ENCODE results near the gene ZSCAN31. TPM values are rescaled to one million over a fixed set of nuclear protein-coding genes. Genes with fewer than 3 reads are reported as not detected.

Gene ZSCAN31
- total and polyA plus RNA-seq, 4 experiments from 2014 or later = 0.73 to 1.2 (median 0.91) TPM

DNA sequence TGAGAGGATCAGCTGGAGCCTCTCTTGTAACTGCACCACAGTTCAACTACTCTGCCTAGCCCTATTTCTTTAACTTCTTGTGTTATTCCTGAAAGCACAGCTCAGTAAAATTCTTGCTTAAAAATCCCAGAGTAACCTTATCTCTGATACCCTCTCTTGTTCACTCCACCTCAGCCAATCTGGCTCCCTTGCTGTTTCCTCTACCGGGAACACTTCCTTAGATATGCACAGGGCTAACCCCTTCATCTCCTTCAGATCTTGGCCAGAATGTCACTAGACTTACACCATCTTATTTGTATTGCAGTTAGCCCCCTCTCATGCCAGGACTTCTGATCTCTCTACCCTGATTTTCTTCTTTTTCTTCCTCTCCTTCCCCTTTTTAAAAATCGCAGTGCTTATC lies 11.2 kb upstream of the ZSCAN31 start:
- Histone ChIP-seq H3K36me3 (ENCODE audit: insufficient read depth, low read length) (no peaks in the 10 kb centered on the region), H3K4me3 (ENCODE audit: low read length in 2 of 2) (no peak overlapping the region), H3K27ac (ENCODE audit: low read depth, low read length) (no peak overlapping the region), H3K27me3 (ENCODE audit: insufficient read depth, low read length) (no peaks in the 10 kb centered on the region), H3K9me3 (ENCODE audit: control insufficient read depth in 1 of 2, low read length in 2 of 2) (no peaks in the 10 kb centered on the region), H3K4me1 (ENCODE audit: insufficient read depth, low read length) (peaks cover 20% of the 10 kb centered on the region)
- peaks cover 16 to 28% (median 23%) of the 10 kb centered on the region in 4 donors for H3K4me1 Mint-ChIP-seq
- no peak for DNase-seq
- peaks cover 0 to 3% of the 10 kb centered on the region in 2 donors for H3K36me3 Mint-ChIP-seq
- no peak overlapping the region for H3K4me3 Mint-ChIP-seq
- H3K27me3 Mint-ChIP-seq = peaks cover 16 to 26% of the 10 kb centered on the region in 2 donors
- ChIA-PET POLR2A (ENCODE audit: partially characterized antibody) (interaction anchor here (2.1 kb wide), 1 partner anchor 80 kb away, joined by 14 read pairs; the partner anchor contains the start of gene ZSCAN26), CTCF (ENCODE audit: partially characterized antibody) (interaction anchor here (1.6 to 1.7 kb wide), 2 partner anchors 11 to 12 kb away, joined by 5 to 7 read pairs; no protein-coding TSS in a partner anchor)
- H3K9me3 Mint-ChIP-seq = peaks cover 0 to 2% (median 0%) of the 10 kb centered on the region in 8 donors
- intact Hi-C loops (cut with micrococcal nuclease) = no loop called here
- no peak overlapping the region for H3K27ac Mint-ChIP-seq

- intact Hi-C loops (cut with micrococcal nuclease) = no loop called here
Observed at GRCh38 chr6:28345201-28345600, 9.3 kb upstream of the ZSCAN31 start.

DNA sequence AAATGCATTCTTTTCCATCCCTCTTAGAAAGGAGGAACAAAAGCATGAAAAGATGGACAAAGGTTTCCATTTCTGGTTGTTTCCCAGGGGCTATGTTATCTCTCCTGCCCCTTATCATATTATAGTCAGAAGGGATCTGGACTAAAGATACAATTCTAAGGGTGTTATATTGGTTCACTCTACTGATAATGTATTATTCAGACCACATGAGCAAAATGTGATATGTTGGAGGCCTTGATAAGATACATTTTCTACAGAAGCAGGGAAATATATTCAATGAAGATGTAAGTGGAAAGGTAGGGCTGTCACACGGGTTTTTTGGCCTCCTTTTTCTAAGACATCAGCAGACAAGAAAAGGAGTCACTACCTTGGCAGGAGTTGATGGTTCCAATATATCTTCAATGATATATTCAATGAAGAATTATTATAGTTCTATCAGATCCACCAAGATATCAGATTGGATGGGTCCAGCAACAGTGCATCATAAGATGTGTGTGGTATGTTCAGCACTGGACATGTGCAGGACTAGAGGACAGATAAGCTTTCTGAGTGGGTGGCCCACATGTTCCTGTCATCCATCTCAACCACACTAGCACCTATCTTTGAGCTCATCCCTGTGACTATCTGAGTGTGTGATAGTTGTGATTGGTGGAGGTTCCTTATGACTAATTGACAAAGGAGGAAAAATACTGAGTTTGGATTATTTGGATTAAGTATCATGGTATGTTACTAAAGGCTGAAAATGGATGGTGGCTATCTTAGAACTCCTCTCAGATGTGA lies 8.1 kb upstream of the ZSCAN31 start:
- Histone ChIP-seq H3K36me3 (ENCODE audit: insufficient read depth, low read length) (no peaks in the 10 kb centered on the region), H3K9me3 (ENCODE audit: control insufficient read depth in 1 of 2, low read length in 2 of 2) (no peaks in the 10 kb centered on the region), H3K27me3 (ENCODE audit: insufficient read depth, low read length) (no peaks in the 10 kb centered on the region), H3K27ac (ENCODE audit: low read depth, low read length) (no peak overlapping the region), H3K4me3 (ENCODE audit: low read length in 2 of 2) (no peak overlapping the region), H3K4me1 (ENCODE audit: insufficient read depth, low read length) (no peaks in the 10 kb centered on the region)
- intact Hi-C loops (cut with micrococcal nuclease) = no loop called here
- H3K36me3 Mint-ChIP-seq = no peaks in the 10 kb centered on the region
- CTCF ChIA-PET (ENCODE audit: partially characterized antibody) = no interaction called here
- POLR2A ChIA-PET (ENCODE audit: partially characterized antibody) = interaction anchor here (0.9 kb wide), 1 partner anchor 45 kb away, joined by 3 read pairs; no protein-coding TSS in a partner anchor
- H3K9me3 Mint-ChIP-seq = peaks cover 0 to 12% (median 7%) of the 10 kb centered on the region in 8 donors
- H3K4me3 Mint-ChIP-seq = no peak overlapping the region
- H3K27me3 Mint-ChIP-seq = peaks cover 16 to 28% of the 10 kb centered on the region in 2 donors
- H3K27ac Mint-ChIP-seq = no peak overlapping the region
- no peaks in the 10 kb centered on the region for H3K4me1 Mint-ChIP-seq
- DNase-seq = no peak

More at GRCh38 chr6:28345201-28345600, 9.3 kb upstream of the ZSCAN31 start:
- peaks cover 0 to 3% of the 10 kb centered on the region in 2 donors for H3K36me3 Mint-ChIP-seq
- H3K4me1 Mint-ChIP-seq = peaks cover 5 to 9% (median 8%) of the 10 kb centered on the region in 4 donors
- ChIA-PET POLR2A (ENCODE audit: partially characterized antibody) (interaction anchor here (0.7 to 0.9 kb wide), 2 partner anchors 44 to 1078 kb away, joined by 3 read pairs; no protein-coding TSS in a partner anchor), CTCF (ENCODE audit: partially characterized antibody) (no interaction called here)
- H3K27me3 ChIP-seq (ENCODE audit: insufficient read depth, low read length) = no peaks in the 10 kb centered on the region
- H3K4me3 Mint-ChIP-seq = no peak overlapping the region
- no peaks in the 10 kb centered on the region for H3K36me3 ChIP-seq (ENCODE audit: insufficient read depth, low read length)
- H3K27me3 Mint-ChIP-seq = peaks cover 16 to 28% of the 10 kb centered on the region in 2 donors
- peaks cover 0 to 9% (median 6%) of the 10 kb centered on the region in 8 donors for H3K9me3 Mint-ChIP-seq
- H3K9me3 ChIP-seq (ENCODE audit: control insufficient read depth in 1 of 2, low read length in 2 of 2) = no peaks in the 10 kb centered on the region
- no peak overlapping the region for H3K27ac Mint-ChIP-seq
- DNase-seq = no peak
- no peak overlapping the region for H3K27ac ChIP-seq (ENCODE audit: low read depth, low read length)
- H3K4me3 ChIP-seq (ENCODE audit: low read length in 2 of 2) = no peak overlapping the region
- peaks cover 6% of the 10 kb centered on the region for H3K4me1 ChIP-seq (ENCODE audit: insufficient read depth, low read length)

DNA sequence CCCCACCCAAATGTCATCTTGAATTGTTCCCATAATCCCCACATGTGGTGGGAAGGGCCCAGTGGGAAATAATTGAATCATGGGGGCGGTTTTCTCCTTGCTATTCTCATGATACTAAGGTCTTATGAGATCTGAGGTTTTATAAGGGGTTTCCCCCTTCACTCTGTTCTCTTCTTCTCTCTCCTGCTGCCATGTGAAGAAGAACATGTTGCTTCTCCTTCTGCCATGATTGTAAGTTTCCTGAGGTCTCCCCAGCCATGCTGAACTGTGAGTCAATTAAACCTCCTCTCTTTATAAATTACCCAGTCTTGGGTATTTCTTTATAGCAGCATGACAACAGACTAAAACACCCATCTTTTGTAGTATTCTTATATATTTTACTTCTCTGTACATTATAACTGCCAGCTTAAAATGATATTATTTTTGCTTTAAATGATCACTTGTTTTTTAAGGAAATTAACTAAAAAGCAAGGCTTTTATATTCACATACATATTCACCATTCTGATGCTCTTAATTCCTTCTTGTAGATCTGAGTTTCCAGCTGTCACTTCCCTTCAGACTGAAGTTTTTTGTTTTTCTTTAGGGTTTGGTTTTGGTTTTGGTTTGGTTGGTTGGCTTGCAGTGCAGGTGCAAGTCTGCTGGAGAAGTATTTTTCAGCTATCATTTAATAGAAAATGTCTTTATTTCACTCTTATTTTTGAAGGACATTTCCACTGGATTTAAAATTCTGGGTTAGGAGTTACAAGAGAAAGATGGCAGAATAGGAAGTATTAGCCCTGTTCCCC lies 4.6 kb upstream of the ZSCAN31 start:
- Mint-ChIP-seq H3K4me3 (peak overlapping the region in 1 of 8 donors; percentile 12), H3K27me3 (peaks cover 11 to 18% of the 10 kb centered on the region in 2 donors), H3K9me3 (peaks cover 0 to 12% (median 7%) of the 10 kb centered on the region in 8 donors), H3K27ac (no peak overlapping the region), H3K36me3 (no peaks in the 10 kb centered on the region), H3K4me1 (no peaks in the 10 kb centered on the region)
- no peaks in the 10 kb centered on the region for H3K27me3 ChIP-seq (ENCODE audit: insufficient read depth, low read length)
- ChIA-PET POLR2A (ENCODE audit: partially characterized antibody) (interaction anchor here (1.3 kb wide), 1 partner anchor 73 kb away, joined by 3 read pairs; the partner anchor contains the start of gene ZSCAN26), CTCF (ENCODE audit: partially characterized antibody) (interaction anchor here (2.6 kb wide), 1 partner anchor 16 kb away, joined by 9 read pairs; no protein-coding TSS in a partner anchor)
- H3K9me3 ChIP-seq (ENCODE audit: control insufficient read depth in 1 of 2, low read length in 2 of 2) = no peaks in the 10 kb centered on the region
- no peak for DNase-seq
- H3K27ac ChIP-seq (ENCODE audit: low read depth, low read length) = no peak overlapping the region
- no peak overlapping the region for H3K4me3 ChIP-seq (ENCODE audit: low read length in 2 of 2)
- H3K36me3 ChIP-seq (ENCODE audit: insufficient read depth, low read length) = no peaks in the 10 kb centered on the region
- H3K4me1 ChIP-seq (ENCODE audit: insufficient read depth, low read length) = peaks cover 11% of the 10 kb centered on the region
- intact Hi-C loops (cut with micrococcal nuclease) = no loop called here

- H3K4me3 ChIP-seq (ENCODE audit: low read length in 2 of 2) = peak overlapping the region; percentile 61 to 85
- no peak for DNase-seq
- intact Hi-C loops (cut with micrococcal nuclease) = loop anchor here (5.0 kb wide), 1 partner anchor 865 kb away; the partner anchor contains the start of gene ZNF184
- peaks cover 17% of the 10 kb centered on the region for H3K4me1 ChIP-seq (ENCODE audit: insufficient read depth, low read length)
- H3K27ac ChIP-seq (ENCODE audit: low read depth, low read length) = no peak overlapping the region
- H3K9me3 ChIP-seq (ENCODE audit: control insufficient read depth in 1 of 2, low read length in 2 of 2) = no peaks in the 10 kb centered on the region
- Mint-ChIP-seq H3K9me3 (peaks cover 0 to 12% (median 8%) of the 10 kb centered on the region in 8 donors), H3K27me3 (peaks cover 0 to 3% of the 10 kb centered on the region in 2 donors), H3K4me1 (peaks cover 0 to 4% (median 3%) of the 10 kb centered on the region in 4 donors), H3K27ac (no peak overlapping the region), H3K4me3 (no peak overlapping the region), H3K36me3 (no peaks in the 10 kb centered on the region)
- H3K36me3 ChIP-seq (ENCODE audit: insufficient read depth, low read length) = no peaks in the 10 kb centered on the region
- H3K27me3 ChIP-seq (ENCODE audit: insufficient read depth, low read length) = no peaks in the 10 kb centered on the region
- CTCF ChIA-PET (ENCODE audit: partially characterized antibody) = interaction anchor here (1.0 to 3.5 kb wide), 3 partner anchors 19 to 442 kb away, joined by 3 to 20 read pairs (median 5); no protein-coding TSS in a partner anchor
- POLR2A ChIA-PET (ENCODE audit: partially characterized antibody) = interaction anchor here (1.0 to 2.8 kb wide), 7 partner anchors 9 to 444 kb away, joined by 3 to 27 read pairs (median 5); partner anchors contain the start of genes ZKSCAN8 and ZSCAN26
Observed at GRCh38 chr6:28337121-28337520, 1.2 kb upstream of the ZSCAN31 start.

DNA sequence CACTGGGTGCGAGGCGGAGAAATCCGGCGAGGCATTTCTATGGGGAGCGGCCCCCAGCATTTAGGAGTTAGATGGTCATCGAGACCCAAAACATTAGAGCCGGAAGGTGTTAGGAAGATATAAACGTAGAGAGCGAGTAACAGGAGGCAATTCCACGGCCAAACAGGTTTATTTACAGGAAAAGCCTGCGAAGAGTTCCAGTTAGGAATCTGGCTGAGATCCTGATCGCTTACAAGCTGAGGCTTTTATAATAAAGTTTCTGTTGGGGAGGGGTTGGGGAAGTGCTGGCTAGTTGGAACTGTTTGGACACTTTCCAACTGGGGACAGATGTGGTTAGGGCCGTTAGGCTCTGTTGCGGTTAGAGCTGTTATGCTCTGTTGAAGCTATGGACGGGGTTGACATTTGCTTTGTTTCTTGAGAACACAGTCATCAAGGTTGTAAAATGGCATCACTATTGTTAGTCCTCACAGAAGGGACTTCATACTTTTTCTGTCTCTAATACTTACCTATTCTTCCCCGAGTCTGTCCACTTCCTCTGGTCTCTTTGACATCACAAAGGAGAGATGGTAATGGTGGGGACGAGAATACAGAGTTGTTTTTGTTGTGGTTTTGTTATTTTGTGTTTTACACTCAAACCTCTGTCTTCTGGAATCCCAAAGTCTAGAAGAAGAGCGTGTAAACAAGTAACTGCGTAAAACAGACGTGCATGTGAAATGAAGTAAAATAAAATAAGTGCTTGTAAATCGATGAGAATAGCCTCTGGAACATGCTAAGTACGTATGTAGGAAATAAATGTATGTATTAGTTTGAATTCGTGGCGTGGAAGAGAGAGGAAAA lies 554 bp upstream of the ZSCAN31 start:
- no peaks in the 10 kb centered on the region for H3K36me3 ChIP-seq (ENCODE audit: insufficient read depth, low read length)
- POLR2A ChIA-PET (ENCODE audit: partially characterized antibody) = interaction anchor here (1.0 to 2.8 kb wide), 15 partner anchors 9 to 857 kb away, joined by 3 to 27 read pairs (median 6); partner anchors contain the start of genes ZKSCAN3, ZKSCAN4, ZKSCAN8 and ZSCAN26
- no peaks in the 10 kb centered on the region for H3K9me3 ChIP-seq (ENCODE audit: control insufficient read depth in 1 of 2, low read length in 2 of 2)
- H3K4me3 Mint-ChIP-seq = no peak overlapping the region
- H3K27me3 Mint-ChIP-seq = peaks cover 0 to 3% of the 10 kb centered on the region in 2 donors
- no peaks in the 10 kb centered on the region for H3K36me3 Mint-ChIP-seq
- peak overlapping the region; percentile 61 to 85 for H3K4me3 ChIP-seq (ENCODE audit: low read length in 2 of 2)
- peaks cover 0 to 4% (median 3%) of the 10 kb centered on the region in 4 donors for H3K4me1 Mint-ChIP-seq
- peak overlapping the region; percentile 87 for H3K27ac ChIP-seq (ENCODE audit: low read depth, low read length)
- peak; percentile 23 to 58 (median 26) for DNase-seq
- intact Hi-C loops (cut with micrococcal nuclease) = loop anchor here (1.0 to 5.0 kb wide), 2 partner anchors 84 to 864 kb away; partner anchors contain the start of genes ZKSCAN4 and ZNF184
- no peak overlapping the region for H3K27ac Mint-ChIP-seq
- CTCF ChIA-PET (ENCODE audit: partially characterized antibody) = interaction anchor here (1.3 to 3.5 kb wide), 3 partner anchors 19 to 563 kb away, joined by 3 to 20 read pairs (median 5); partner anchors contain the start of gene ZSCAN26
- peaks cover 0 to 12% (median 7%) of the 10 kb centered on the region in 8 donors for H3K9me3 Mint-ChIP-seq
- peaks cover 17% of the 10 kb centered on the region for H3K4me1 ChIP-seq (ENCODE audit: insufficient read depth, low read length)
- no peaks in the 10 kb centered on the region for H3K27me3 ChIP-seq (ENCODE audit: insufficient read depth, low read length)

All from CD4-positive, alpha-beta memory T cell (primary cell).